Measurements from ENCODE around the gene ALPG. TPM values are rescaled to one million over a fixed set of nuclear protein-coding genes. Genes with fewer than 3 reads are reported as not detected.
"Not testable (repeated sequence)": the region's sequence is repeated elsewhere in the genome, so short reads cannot be mapped to it uniquely, and the experiment has no call there.

Gene ALPG
- total RNA-seq, 1 experiment from 2014 or later: not detected

DNA sequence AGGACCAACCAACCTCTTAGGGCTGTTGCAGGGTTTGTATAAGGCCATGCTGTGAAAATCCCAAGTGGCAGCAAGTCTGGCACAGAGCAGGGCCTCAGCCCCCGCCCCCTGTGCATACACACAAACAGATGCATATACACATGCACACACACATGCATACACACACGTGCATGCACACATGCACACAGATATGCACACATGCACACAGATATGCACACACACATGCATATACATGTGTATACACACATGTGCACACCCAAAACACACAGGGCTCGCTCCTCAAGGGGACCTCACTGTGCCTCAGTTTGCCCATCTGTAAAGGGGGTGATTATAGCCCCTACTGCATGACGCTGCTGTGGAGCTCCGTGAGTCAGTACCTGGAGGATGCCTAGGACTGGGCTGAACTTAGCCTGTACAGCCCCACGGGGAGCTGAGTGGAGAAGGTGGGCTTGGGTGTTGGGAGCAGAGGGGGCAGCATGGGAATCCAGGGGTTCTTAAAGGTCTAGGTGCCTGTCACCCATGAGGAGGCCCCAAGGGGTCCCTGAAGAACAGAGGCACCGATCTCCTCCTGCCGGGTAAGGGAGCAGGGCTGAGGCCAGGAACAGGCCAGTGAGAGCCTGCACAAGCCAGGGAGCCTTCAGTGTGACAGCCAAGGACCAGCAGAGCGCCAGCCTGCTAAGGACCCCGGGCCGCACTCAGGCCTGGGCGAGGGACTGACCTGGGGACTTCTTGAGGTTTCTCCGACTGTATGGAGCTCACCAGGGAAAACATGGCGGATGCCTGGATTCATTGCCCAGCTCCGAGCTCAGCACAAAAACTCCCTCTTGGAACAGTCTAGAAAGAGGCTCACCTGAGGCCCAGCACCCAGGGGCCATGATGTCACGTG, 25.3 kb downstream of the ALPG start:
- Histone ChIP-seq H3K4me1 (ENCODE audit: insufficient read depth, low read length, poor library complexity, severe bottlenecking) (no peaks in the 10 kb centered on the region), H3K27me3 (replicated peaks; ENCODE audit: insufficient read depth, low read depth, low read length, poor library complexity) (peaks cover 4% of the 10 kb centered on the region), H3K4me3 (ENCODE audit: low read depth, low read length, poor library complexity, severe bottlenecking) (no peak overlapping the region), H3K9me3 (ENCODE audit: low read depth, low read length, poor library complexity, severe bottlenecking) (no peaks in the 10 kb centered on the region), H3K27ac (ENCODE audit: low read depth, low read length, poor library complexity, severe bottlenecking) (no peak overlapping the region), H3K36me3 (ENCODE audit: insufficient read depth, low read length, poor library complexity, severe bottlenecking) (no peaks in the 10 kb centered on the region)
- TF ChIP-seq CTCF (conservative IDR thresholded peaks at IDR 0.05; ENCODE audit: low read depth, low read length) (no peak), EZH2 (IDR thresholded peaks at IDR 0.05; ENCODE audit: borderline replicate concordance, low read depth, low read length, poor library complexity, severe bottlenecking) (no peak)
- no TSS peak for BruUV-seq (replicated peaks)
- CTCF ChIA-PET: no interaction called here
- POLR2A ChIA-PET (ENCODE audit: low non-redundant PET): no interaction called here
- DNase-seq (ENCODE audit: low spot score): no peak
- intact Hi-C loops (cut with micrococcal nuclease; ENCODE audit: unreplicated experiment): no loop called here

DNA sequence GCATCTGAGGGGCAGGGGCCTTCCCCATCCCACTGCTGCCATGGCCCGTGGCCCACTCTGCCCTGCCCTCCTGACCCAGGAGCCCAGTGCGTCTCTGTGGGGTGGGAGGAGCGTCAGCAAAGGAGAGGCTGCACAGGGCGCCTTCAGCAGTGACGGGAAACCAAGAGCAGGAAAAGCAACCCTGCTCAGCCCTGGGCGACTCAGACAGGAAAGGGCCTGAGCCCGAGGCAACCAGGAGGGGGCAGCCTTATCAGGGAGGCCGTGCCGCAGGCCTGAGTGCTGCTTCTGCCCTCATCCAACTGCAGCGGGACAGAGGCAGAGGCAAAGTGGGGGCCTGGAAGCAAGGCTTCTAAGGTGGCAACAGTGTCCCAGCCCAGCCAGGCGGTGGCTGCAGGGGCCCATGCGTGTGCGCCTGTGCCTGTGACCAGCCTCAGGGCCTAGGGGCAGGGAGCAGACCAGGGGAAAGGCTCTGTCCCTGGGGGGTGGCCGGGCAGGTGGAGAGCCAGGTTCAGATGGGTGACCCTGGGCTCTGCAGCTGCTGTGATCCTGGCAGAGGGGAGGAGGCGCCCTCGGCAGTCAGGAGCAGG, 26.0 kb downstream of the ALPG start:
- TF ChIP-seq EZH2 (IDR thresholded peaks at IDR 0.05; ENCODE audit: borderline replicate concordance, low read depth, low read length, poor library complexity, severe bottlenecking) (no peak), CTCF (conservative IDR thresholded peaks at IDR 0.05; ENCODE audit: low read depth, low read length) (no peak)
- Histone ChIP-seq H3K9me3 (ENCODE audit: low read depth, low read length, poor library complexity, severe bottlenecking) (no peaks in the 10 kb centered on the region), H3K27me3 (replicated peaks; ENCODE audit: insufficient read depth, low read depth, low read length, poor library complexity) (peaks cover 3% of the 10 kb centered on the region), H3K4me3 (ENCODE audit: low read depth, low read length, poor library complexity, severe bottlenecking) (no peak overlapping the region), H3K36me3 (ENCODE audit: insufficient read depth, low read length, poor library complexity, severe bottlenecking) (no peaks in the 10 kb centered on the region), H3K4me1 (ENCODE audit: insufficient read depth, low read length, poor library complexity, severe bottlenecking) (no peaks in the 10 kb centered on the region), H3K27ac (ENCODE audit: low read depth, low read length, poor library complexity, severe bottlenecking) (no peak overlapping the region)
- no peak for DNase-seq (ENCODE audit: low spot score)
- BruUV-seq (replicated peaks): no TSS peak
- ChIA-PET CTCF (no interaction called here), POLR2A (ENCODE audit: low non-redundant PET) (no interaction called here)
- intact Hi-C loops (cut with micrococcal nuclease; ENCODE audit: unreplicated experiment): no loop called here

GRCh38 chr2:232433622-232434021, 27.0 kb downstream of the ALPG start:
- intact Hi-C loops (cut with micrococcal nuclease; ENCODE audit: unreplicated experiment); BruUV-seq (replicated peaks); H3K4me1 ChIP-seq (ENCODE audit: insufficient read depth, low read length, poor library complexity, severe bottlenecking); H3K36me3 ChIP-seq (ENCODE audit: insufficient read depth, low read length, poor library complexity, severe bottlenecking); H3K27me3 ChIP-seq (replicated peaks; ENCODE audit: insufficient read depth, low read depth, low read length, poor library complexity); H3K4me3 ChIP-seq (ENCODE audit: low read depth, low read length, poor library complexity, severe bottlenecking); H3K27ac ChIP-seq (ENCODE audit: low read depth, low read length, poor library complexity, severe bottlenecking); DNase-seq (ENCODE audit: low spot score); H3K9me3 ChIP-seq (ENCODE audit: low read depth, low read length, poor library complexity, severe bottlenecking); POLR2A ChIA-PET (ENCODE audit: low non-redundant PET); CTCF ChIA-PET: not testable (repeated sequence)
